Sigmoid colon (tissue), 7 donors: ENCODE measurements around the gene EPX. TPM values are rescaled to one million over a fixed set of nuclear protein-coding genes. Genes with fewer than 3 reads are reported as not detected.

Experiments used
- DNase-seq: peaks from one replicate; pipeline ENCODE4 v3.0.0-alpha.2; 2019
- H3K27ac ChIP-seq, 4 donors: fragments of 200-600 bp; sonication (generic); one replicate each; pipeline ENCODE4 v1.5.1; 2016 to 2019; ENCODE audit warnings: mild to moderate bottlenecking in 1 of 4
- H3K27me3 ChIP-seq, 3 donors: fragments of 200-600 bp; sonication (generic); one replicate each; pipeline ENCODE4 v1.5.1; 2019; ENCODE audit warnings: mild to moderate bottlenecking in 1 of 3
- H3K36me3 ChIP-seq, 4 donors: fragments of 200-600 bp; sonication (generic); one replicate each; pipeline ENCODE4 v1.5.1; 2016 to 2019
- H3K4me1 ChIP-seq, 4 donors: fragments of 200-600 bp; sonication (generic); one replicate each; pipeline ENCODE4 v1.5.1; 2017 to 2019
- H3K4me3 ChIP-seq, 4 donors: fragments of 200-600 bp; sonication (generic); one replicate each; pipeline ENCODE4 v1.5.1; 2017 to 2019; ENCODE audit warnings: mild to moderate bottlenecking in 2 of 4, moderate library complexity in 1 of 4
- H3K9me3 ChIP-seq, 4 donors: fragments of 200-600 bp in 3 of 4; sonication (generic) in 3 of 4; one replicate each; pipeline versions ENCODE4 v1.5.1 to v1.6.1; 2013 to 2019
- CTCF ChIP-seq, 4 experiments: fragments of 450-650 bp in 3 of 4; fragments of 200-600 bp in 1 of 4; IDR thresholded peaks; one replicate each; pipeline ENCODE4 v1.5.1; 2016 to 2019; ENCODE audit warnings: antibody characterized with exemption in 4 of 4, mild to moderate bottlenecking in 3 of 4, moderate library complexity in 2 of 4
- EP300 ChIP-seq, 4 donors: sonication (generic); formaldehyde crosslinking; IDR thresholded peaks; one replicate each; pipeline ENCODE4 v1.6.1; 2017; ENCODE audit warnings: antibody characterized with exemption in 4 of 4
- POLR2A ChIP-seq, 2 donors: fragments of 450-650 bp; IDR thresholded peaks; one replicate each; pipeline ENCODE4 v1.6.1; 2016; ENCODE audit warnings: antibody characterized with exemption in 2 of 2, mild to moderate bottlenecking in 2 of 2, moderate library complexity in 2 of 2
- POLR2AphosphoS5 ChIP-seq, 4 donors: sonication (generic); formaldehyde crosslinking; IDR thresholded peaks; one replicate each; pipeline ENCODE4 v1.6.1; 2017; ENCODE audit warnings: antibody characterized with exemption in 4 of 4
- WGBS, 2 donors: extraction: QIAGEN DNeasy Blood & Tissue Kit; methylation state at CpG; one replicate each; pipeline ENCODE4 v1.1.7; 2013; 5-methylcytosine and 5-hydroxymethylcytosine counted together
- intact Hi-C: fragments of 100-400 bp; cut with DNase I; formaldehyde crosslinking; loops from one replicate; pipeline ENCODE4 v1.15.1; 2023
- polyA plus RNA-seq, 3 donors: library from polyadenylated mRNA; stranded (reverse); fragments of 200-250 nt; gene quantifications; one replicate each; pipeline ENCODE4 v1.2.3, GENCODE V29; 2013
- total RNA-seq, 4 donors: library from RNA; depleted of rRNA; stranded (reverse); fragments of >200 nt; gene quantifications; one replicate each; pipeline ENCODE4 v1.1.0, GENCODE V29; 2016
- donor health status: healthy with polysubstance abuse.
- donor health status: Bipolar disorder and iron deficiency.
- donor health status: healthy.

EPX gene
- total and polyA plus RNA-seq, 7 donors = 0.03 TPM; not detected in 6

DNA sequence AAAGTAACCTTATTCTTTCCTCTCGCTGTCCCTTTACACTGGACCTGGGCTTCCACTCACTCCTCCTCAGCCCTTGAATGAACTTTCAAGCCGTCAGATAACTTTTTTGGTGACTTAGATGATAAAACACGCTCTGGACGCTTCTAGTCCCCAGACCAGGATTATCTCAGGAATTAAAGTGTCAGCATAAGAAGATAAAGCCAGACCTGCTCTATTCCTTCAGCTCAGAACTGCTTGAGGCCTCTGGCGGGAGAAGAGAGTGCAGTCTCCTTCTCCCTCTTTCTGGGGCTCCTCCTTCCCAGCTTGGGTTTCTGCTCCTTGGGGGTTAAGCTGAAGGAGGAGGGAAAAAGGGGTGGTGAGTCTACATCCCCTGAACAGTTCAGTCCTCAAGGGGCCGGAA lies 52.4 kb downstream of the EPX start:
- Histone ChIP-seq H3K27ac (no peak overlapping the region), H3K36me3 (no peaks in the 10 kb centered on the region), H3K4me3 (no peak overlapping the region), H3K27me3 (peaks cover 0 to 54% (median 18%) of the 10 kb centered on the region in 3 donors), H3K9me3 (no peaks in the 10 kb centered on the region), H3K4me1 (peaks cover 0 to 13% (median 12%) of the 10 kb centered on the region in 4 donors)
- WGBS, 2 donors = 81 to 87% methylated on average over 6 of the region's 6 CpGs
- TF ChIP-seq CTCF (IDR thresholded peaks at IDR 0.05) = no peak
- no peak for TF ChIP-seq POLR2AphosphoS5 (IDR thresholded peaks at IDR 0.05)
- TF ChIP-seq POLR2A (IDR thresholded peaks at IDR 0.05) = no peak
- TF ChIP-seq EP300 (IDR thresholded peaks at IDR 0.05) = no peak
- intact Hi-C loops = no loop called here
- DNase-seq = no peak

DNA sequence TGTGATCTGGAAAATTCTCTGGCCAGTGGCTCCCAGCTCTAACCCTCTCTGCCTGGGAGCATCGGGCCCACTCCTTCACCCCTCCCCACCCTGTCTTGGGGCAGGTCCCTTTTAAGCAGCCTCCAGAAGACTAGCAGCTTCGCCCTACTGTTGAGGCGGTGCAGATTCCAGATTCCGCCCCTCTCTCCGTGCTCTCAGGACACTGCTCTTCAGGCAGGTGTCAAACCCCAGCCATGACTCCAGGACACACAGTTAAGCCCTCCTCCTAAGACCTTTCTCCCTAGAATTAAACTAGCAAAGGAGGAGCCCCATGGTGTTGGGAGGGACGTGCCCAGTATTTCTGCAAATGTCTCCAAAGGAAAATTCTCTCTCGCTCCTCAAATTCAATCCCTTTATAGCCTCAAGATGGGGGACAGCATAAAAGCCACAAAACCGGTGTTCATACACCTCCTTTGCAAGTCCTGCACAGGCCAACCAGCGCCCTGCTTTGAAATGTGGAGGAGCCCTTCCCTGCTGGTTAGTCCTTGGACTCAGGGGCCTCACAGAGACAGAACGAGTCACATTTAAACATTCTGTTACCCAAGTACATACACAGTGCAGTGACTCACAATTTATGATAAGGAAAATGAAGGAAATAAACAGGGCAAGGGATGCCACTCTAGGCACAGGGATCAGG lies 53.0 kb downstream of the EPX start:
- H3K36me3 ChIP-seq = no peaks in the 10 kb centered on the region
- DNase-seq = no peak
- H3K27ac ChIP-seq = no peak overlapping the region
- WGBS, 2 donors = 62 to 69% methylated on average over 10 of the region's 10 CpGs
- H3K4me1 ChIP-seq = peaks cover 0 to 13% (median 12%) of the 10 kb centered on the region in 4 donors
- intact Hi-C loops = no loop called here
- no peaks in the 10 kb centered on the region for H3K9me3 ChIP-seq
- no peak overlapping the region for H3K4me3 ChIP-seq
- peaks cover 0 to 47% (median 18%) of the 10 kb centered on the region in 3 donors for H3K27me3 ChIP-seq
- TF ChIP-seq POLR2A (IDR thresholded peaks at IDR 0.05) (no peak), EP300 (IDR thresholded peaks at IDR 0.05) (no peak), CTCF (IDR thresholded peaks at IDR 0.05) (no peak), POLR2AphosphoS5 (IDR thresholded peaks at IDR 0.05) (no peak)

- no peak overlapping the region for H3K4me3 ChIP-seq
- 81 to 91% methylated on average over 13 of the region's 13 CpGs for WGBS, 2 donors
- no peaks in the 10 kb centered on the region for H3K36me3 ChIP-seq
- H3K27ac ChIP-seq = no peak overlapping the region
- TF ChIP-seq CTCF (IDR thresholded peaks at IDR 0.05) (no peak), POLR2A (IDR thresholded peaks at IDR 0.05) (no peak), EP300 (IDR thresholded peaks at IDR 0.05) (no peak), POLR2AphosphoS5 (IDR thresholded peaks at IDR 0.05) (no peak)
- H3K4me1 ChIP-seq = peaks cover 0 to 13% (median 12%) of the 10 kb centered on the region in 4 donors
- DNase-seq = no peak
- intact Hi-C loops = no loop called here
- H3K27me3 ChIP-seq = peaks cover 0 to 45% (median 18%) of the 10 kb centered on the region in 3 donors
- no peaks in the 10 kb centered on the region for H3K9me3 ChIP-seq
Observed at GRCh38 chr17:58246104-58246740, 53.7 kb downstream of the EPX start.

- Histone ChIP-seq H3K4me1 (peaks cover 0 to 13% (median 12%) of the 10 kb centered on the region in 4 donors), H3K9me3 (no peaks in the 10 kb centered on the region), H3K27ac (no peak overlapping the region), H3K27me3 (peaks cover 0 to 41% (median 18%) of the 10 kb centered on the region in 3 donors), H3K36me3 (no peaks in the 10 kb centered on the region), H3K4me3 (no peak overlapping the region)
- DNase-seq = no peak
- TF ChIP-seq EP300 (IDR thresholded peaks at IDR 0.05) (no peak), POLR2AphosphoS5 (IDR thresholded peaks at IDR 0.05) (no peak), POLR2A (IDR thresholded peaks at IDR 0.05) (no peak), CTCF (IDR thresholded peaks at IDR 0.05) (no peak)
- WGBS, 2 donors = 63 to 88% methylated on average over 1 of the region's 1 CpG
- intact Hi-C loops = no loop called here
Observed at GRCh38 chr17:58246781-58247180, 54.3 kb downstream of the EPX start.
